ENCODE measurements around the gene MCF2L2. TPM values are rescaled to one million over a fixed set of nuclear protein-coding genes. Genes with fewer than 3 reads are reported as not detected.

Gene MCF2L2
- polyA plus RNA-seq, 3 donors from 2014 or later = 0.06 to 0.21 TPM; not detected in 1

GRCh38 chr3:183275418-183275817 lies 153.0 kb downstream of the MCF2L2 start:
- DNase-seq = no peak
- Mint-ChIP-seq H3K27me3 (ENCODE audit: low read depth in 3 of 3) (peaks cover 0 to 4% (median 3%) of the 10 kb centered on the region in 3 donors), H3K4me1 (no peaks in the 10 kb centered on the region), H3K9me3 (no peaks in the 10 kb centered on the region), H3K36me3 (no peaks in the 10 kb centered on the region), H3K27ac (no peak overlapping the region), H3K4me3 (no peak overlapping the region)

GRCh38 chr3:183274609-183275008 lies 153.8 kb downstream of the MCF2L2 start:
- no peak overlapping the region for H3K4me3 Mint-ChIP-seq
- H3K27ac Mint-ChIP-seq = no peak overlapping the region
- no peaks in the 10 kb centered on the region for H3K4me1 Mint-ChIP-seq
- H3K27me3 Mint-ChIP-seq (ENCODE audit: low read depth in 3 of 3) = peaks cover 0 to 4% (median 3%) of the 10 kb centered on the region in 3 donors
- H3K36me3 Mint-ChIP-seq = no peaks in the 10 kb centered on the region
- no peak for DNase-seq
- H3K9me3 Mint-ChIP-seq = no peaks in the 10 kb centered on the region

GRCh38 chr3:183272791-183273190 lies 155.6 kb downstream of the MCF2L2 start:
- Mint-ChIP-seq H3K27ac (no peak overlapping the region), H3K36me3 (no peaks in the 10 kb centered on the region), H3K4me1 (no peaks in the 10 kb centered on the region), H3K4me3 (no peak overlapping the region), H3K9me3 (no peaks in the 10 kb centered on the region), H3K27me3 (ENCODE audit: low read depth in 3 of 3) (peaks cover 0 to 4% (median 1%) of the 10 kb centered on the region in 3 donors)
- DNase-seq = no peak

- Mint-ChIP-seq H3K4me3 (no peak overlapping the region), H3K4me1 (no peaks in the 10 kb centered on the region), H3K36me3 (no peaks in the 10 kb centered on the region), H3K9me3 (no peaks in the 10 kb centered on the region), H3K27me3 (ENCODE audit: low read depth in 3 of 3) (peaks cover 0 to 4% (median 3%) of the 10 kb centered on the region in 3 donors), H3K27ac (no peak overlapping the region)
- DNase-seq = no peak
Measured at GRCh38 chr3:183272142-183272541, 156.3 kb downstream of the MCF2L2 start.

- no peak for DNase-seq
- peaks cover 0 to 4% (median 4%) of the 10 kb centered on the region in 3 donors for H3K27me3 Mint-ChIP-seq (ENCODE audit: low read depth in 3 of 3)
- no peaks in the 10 kb centered on the region for H3K4me1 Mint-ChIP-seq
- no peaks in the 10 kb centered on the region for H3K36me3 Mint-ChIP-seq
- H3K27ac Mint-ChIP-seq = no peak overlapping the region
- no peaks in the 10 kb centered on the region for H3K9me3 Mint-ChIP-seq
- H3K4me3 Mint-ChIP-seq = no peak overlapping the region
Measured at GRCh38 chr3:183270344-183270743, 158.1 kb downstream of the MCF2L2 start.

- Mint-ChIP-seq H3K4me1 (no peaks in the 10 kb centered on the region), H3K27ac (no peak overlapping the region), H3K9me3 (no peaks in the 10 kb centered on the region), H3K27me3 (ENCODE audit: low read depth in 3 of 3) (peaks cover 0 to 4% (median 3%) of the 10 kb centered on the region in 3 donors), H3K4me3 (no peak overlapping the region), H3K36me3 (no peaks in the 10 kb centered on the region)
- no peak for DNase-seq
Measured at GRCh38 chr3:183269345-183269744, 159.1 kb downstream of the MCF2L2 start.

GRCh38 chr3:183268366-183268765 lies 160.1 kb downstream of the MCF2L2 start:
- no peaks in the 10 kb centered on the region for H3K36me3 Mint-ChIP-seq
- no peak overlapping the region for H3K4me3 Mint-ChIP-seq
- H3K27me3 Mint-ChIP-seq (ENCODE audit: low read depth in 3 of 3) = peaks cover 0 to 4% (median 0%) of the 10 kb centered on the region in 3 donors
- no peaks in the 10 kb centered on the region for H3K4me1 Mint-ChIP-seq
- no peak overlapping the region for H3K27ac Mint-ChIP-seq
- no peak for DNase-seq
- no peaks in the 10 kb centered on the region for H3K9me3 Mint-ChIP-seq

- Mint-ChIP-seq H3K27ac (no peak overlapping the region), H3K36me3 (no peaks in the 10 kb centered on the region), H3K27me3 (ENCODE audit: low read depth in 3 of 3) (peaks cover 0 to 5% (median 0%) of the 10 kb centered on the region in 3 donors), H3K4me1 (no peaks in the 10 kb centered on the region), H3K4me3 (no peak overlapping the region), H3K9me3 (no peaks in the 10 kb centered on the region)
- no peak for DNase-seq
Measured at GRCh38 chr3:183267140-183267539, 161.3 kb downstream of the MCF2L2 start.

- no peak overlapping the region for H3K4me3 Mint-ChIP-seq
- H3K27me3 Mint-ChIP-seq (ENCODE audit: low read depth in 3 of 3) = peaks cover 0 to 6% (median 0%) of the 10 kb centered on the region in 3 donors
- no peak overlapping the region for H3K27ac Mint-ChIP-seq
- H3K4me1 Mint-ChIP-seq = no peaks in the 10 kb centered on the region
- H3K36me3 Mint-ChIP-seq = no peaks in the 10 kb centered on the region
- DNase-seq = no peak
- H3K9me3 Mint-ChIP-seq = no peaks in the 10 kb centered on the region
Measured at GRCh38 chr3:183266454-183266853, 162.0 kb downstream of the MCF2L2 start.

GRCh38 chr3:183265834-183266417 lies 162.5 kb downstream of the MCF2L2 start:
- Mint-ChIP-seq H3K4me3 (no peak overlapping the region), H3K27me3 (ENCODE audit: low read depth in 3 of 3) (peaks cover 0 to 6% (median 0%) of the 10 kb centered on the region in 3 donors)
- no peak for DNase-seq

GRCh38 chr3:183265157-183265642 lies 163.2 kb downstream of the MCF2L2 start:
- Mint-ChIP-seq H3K4me1 (no peaks in the 10 kb centered on the region), H3K9me3 (no peaks in the 10 kb centered on the region), H3K27me3 (ENCODE audit: low read depth in 3 of 3) (peaks cover 0 to 6% (median 0%) of the 10 kb centered on the region in 3 donors), H3K4me3 (no peak overlapping the region), H3K27ac (no peak overlapping the region), H3K36me3 (no peaks in the 10 kb centered on the region)
- no peak for DNase-seq

More at GRCh38 chr3:183265834-183266417, 162.5 kb downstream of the MCF2L2 start:
- Mint-ChIP-seq H3K9me3 (no peaks in the 10 kb centered on the region), H3K36me3 (no peaks in the 10 kb centered on the region), H3K4me1 (no peaks in the 10 kb centered on the region), H3K27ac (no peak overlapping the region)

GRCh38 chr3:183264268-183264667 lies 164.2 kb downstream of the MCF2L2 start:
- Mint-ChIP-seq H3K27ac (no peak overlapping the region), H3K4me3 (no peak overlapping the region), H3K27me3 (ENCODE audit: low read depth in 3 of 3) (peaks cover 0 to 6% (median 0%) of the 10 kb centered on the region in 3 donors), H3K9me3 (no peaks in the 10 kb centered on the region), H3K4me1 (no peaks in the 10 kb centered on the region), H3K36me3 (no peaks in the 10 kb centered on the region)
- DNase-seq = no peak

GRCh38 chr3:183262875-183263378 lies 165.5 kb downstream of the MCF2L2 start:
- no peak overlapping the region for H3K27ac Mint-ChIP-seq
- H3K27me3 Mint-ChIP-seq (ENCODE audit: low read depth in 3 of 3) = peaks cover 0 to 4% (median 0%) of the 10 kb centered on the region in 3 donors
- H3K9me3 Mint-ChIP-seq = no peaks in the 10 kb centered on the region
- no peak overlapping the region for H3K4me3 Mint-ChIP-seq
- H3K36me3 Mint-ChIP-seq = no peaks in the 10 kb centered on the region
- H3K4me1 Mint-ChIP-seq = no peaks in the 10 kb centered on the region
- DNase-seq = no peak

- no peak for DNase-seq
- Mint-ChIP-seq H3K4me1 (no peaks in the 10 kb centered on the region), H3K4me3 (no peak overlapping the region), H3K27me3 (ENCODE audit: low read depth in 3 of 3) (peaks cover 0 to 3% (median 3%) of the 10 kb centered on the region in 3 donors), H3K36me3 (no peaks in the 10 kb centered on the region), H3K9me3 (no peaks in the 10 kb centered on the region), H3K27ac (no peak overlapping the region)
Measured at GRCh38 chr3:183261151-183261724, 167.2 kb downstream of the MCF2L2 start.
